Naive thymus-derived CD4-positive, alpha-beta T cell (primary cell): ENCODE data around the gene FHAD1. TPM values are rescaled to one million over a fixed set of nuclear protein-coding genes. Genes with fewer than 3 reads are reported as not detected.
A peak's percentile ranks its signal among the peaks of the same experiment; 100 is the strongest.
"Not testable (repeated sequence)": the region's sequence is repeated elsewhere in the genome, so short reads cannot be mapped to it uniquely, and the experiment has no call there.

Experiments used
- ATAC-seq: fragments of 150-1000 bp; cut with Tn5 transposase; 2 replicates; pipeline ENCODE4 v1.10.0; 2021; ENCODE audit warnings: mild to moderate bottlenecking, moderate library complexity
- CTCF ChIA-PET: fragments of 350-600 bp; sonication (Branson Sonifier 250); formaldehyde crosslinking; loops from one replicate; lab custom pipeline; 2021; ENCODE audit warnings: antibody characterized with exemption; lab: Charles Lee
- POLR2A ChIA-PET: fragments of 350-600 bp; sonication (Branson Sonifier 250); formaldehyde crosslinking; loops from one replicate; lab custom pipeline; 2021; ENCODE audit warnings: antibody characterized with exemption, inconsistent platforms; lab: Charles Lee
- DNase-seq, 9 donors: peaks; one replicate each; pipeline versions ENCODE4 v3.0.0 to v3.0.0-alpha.2; 2020 to 2022; ENCODE audit warnings: mixed read lengths in 1 of 9
- H3K27ac ChIP-seq: one replicate; pipeline ENCODE4 v1.7.0; 2013; ENCODE audit warnings: mild to moderate bottlenecking, low read depth, low read length, moderate library complexity
- H3K27me3 ChIP-seq, 2 donors: one replicate each; pipeline ENCODE4 v1.7.0; 2013; ENCODE audit warnings: low read length in 2 of 2, mild to moderate bottlenecking in 2 of 2, moderate library complexity in 2 of 2; ENCODE audit not compliant: control insufficient read depth in 2 of 2, insufficient read depth in 2 of 2
- H3K36me3 ChIP-seq, 3 experiments: 1 replicate in 2 of 3; 2 replicates in 1 of 3; pipeline ENCODE4 v1.7.0; 2013; ENCODE audit warnings: low read length in 3 of 3, mild to moderate bottlenecking in 3 of 3, moderate library complexity in 1 of 3; ENCODE audit not compliant: insufficient read depth in 3 of 3, control insufficient read depth in 2 of 3
- H3K4me1 ChIP-seq, 2 donors: one replicate each; pipeline ENCODE4 v1.7.0; 2013; ENCODE audit warnings: low read length in 2 of 2, mild to moderate bottlenecking in 2 of 2, moderate library complexity in 1 of 2; ENCODE audit not compliant: control insufficient read depth in 2 of 2, insufficient read depth in 2 of 2
- H3K4me3 ChIP-seq: 2 replicates; pipeline ENCODE4 v1.7.0; 2013; ENCODE audit warnings: mild to moderate bottlenecking, low read length
- H3K9me3 ChIP-seq, 3 experiments: 1 replicate in 2 of 3; 2 replicates in 1 of 3; pipeline ENCODE4 v1.7.0; 2013; ENCODE audit warnings: low read length in 3 of 3; ENCODE audit not compliant: control insufficient read depth in 2 of 3
- H3K27ac Mint-ChIP-seq, 9 donors: one replicate each; pipeline ENCODE4 v1.8.0; 2020 to 2022; ENCODE audit warnings: mixed read lengths in 9 of 9, mild to moderate bottlenecking in 8 of 9, moderate library complexity in 5 of 9, inconsistent platforms in 2 of 9
- H3K27me3 Mint-ChIP-seq, 5 donors: one replicate each; pipeline ENCODE4 v1.8.0; 2021 to 2022; ENCODE audit warnings: mixed read lengths in 5 of 5, mild to moderate bottlenecking in 1 of 5
- H3K36me3 Mint-ChIP-seq, 5 donors: one replicate each; pipeline ENCODE4 v1.8.0; 2020 to 2022; ENCODE audit warnings: mixed read lengths in 5 of 5, mild to moderate bottlenecking in 3 of 5, inconsistent platforms in 1 of 5
- H3K4me1 Mint-ChIP-seq, 7 donors: one replicate each; pipeline ENCODE4 v1.8.0; 2020 to 2022; ENCODE audit warnings: mixed read lengths in 7 of 7, mild to moderate bottlenecking in 3 of 7, inconsistent platforms in 1 of 7
- H3K4me3 Mint-ChIP-seq, 10 donors: one replicate each; pipeline ENCODE4 v1.8.0; 2020 to 2022; ENCODE audit warnings: mild to moderate bottlenecking in 10 of 10, mixed read lengths in 10 of 10, moderate library complexity in 6 of 10, inconsistent platforms in 2 of 10
- H3K9me3 Mint-ChIP-seq, 11 donors: one replicate each; pipeline ENCODE4 v1.8.0; 2020 to 2022; ENCODE audit warnings: mixed read lengths in 11 of 11, mild to moderate bottlenecking in 4 of 11, inconsistent platforms in 1 of 11, moderate library complexity in 1 of 11
- intact Hi-C, 2 donors: fragments of 100-400 bp; cut with micrococcal nuclease; formaldehyde crosslinking; loops; one replicate each; pipeline ENCODE4 v1.15.1; 2023
- polyA plus RNA-seq, 2 donors: library from polyadenylated mRNA; unstranded; fragments of 300-500 nt; fragmentation: Illumina TruSeq; gene quantifications; one replicate each; pipeline ENCODE4 v1.2.3, GENCODE V29; 2021
- total RNA-seq, 6 experiments: library from RNA in 5 of 6; stranded (reverse) in 5 of 6; gene quantifications; 1 replicate in 5 of 6; 2 replicates in 1 of 6; pipeline ENCODE4 v1.2.3 and lab custom pipeline; 2021 to 2026

FHAD1 gene
- total and polyA plus RNA-seq, 7 experiments from 2014 or later = 0.19 to 1.1 TPM; not detected in 5

GRCh38 chr1:15433471-15433870, 186.4 kb downstream of the FHAD1 start:
- ChIA-PET CTCF (no interaction called here), POLR2A (no interaction called here)
- Mint-ChIP-seq H3K27ac (peak overlapping the region in 1 of 9 donors; percentile 9), H3K4me1 (peaks cover 0 to 2% (median 0%) of the 10 kb centered on the region in 7 donors), H3K4me3 (no peak overlapping the region), H3K9me3 (no peaks in the 10 kb centered on the region), H3K27me3 (no peaks in the 10 kb centered on the region), H3K36me3 (peaks cover 0 to under 1% (median 0%) of the 10 kb centered on the region in 5 donors)
- Histone ChIP-seq H3K9me3 (no peaks in the 10 kb centered on the region), H3K27me3 (no peaks in the 10 kb centered on the region), H3K4me1 (no peaks in the 10 kb centered on the region), H3K27ac (no peak overlapping the region), H3K36me3 (peaks cover 0 to 12% (median 0%) of the 10 kb centered on the region in 3 experiments), H3K4me3 (no peak overlapping the region)
- intact Hi-C loops = loop anchor here in 1 of 2 donors (10.0 kb wide), 2 partner anchors 49 to 309 kb away; no protein-coding TSS in a partner anchor
- DNase-seq (no peak), ATAC-seq (no peak)

GRCh38 chr1:15434739-15435138, 187.7 kb downstream of the FHAD1 start:
- CTCF ChIA-PET = interaction anchor here (2.7 kb wide), 1 partner anchor 111 kb away, joined by 8 read pairs; no protein-coding TSS in a partner anchor
- intact Hi-C loops = loop anchor here in 1 of 2 donors (10.0 kb wide), 2 partner anchors 50 to 310 kb away; no protein-coding TSS in a partner anchor
- H3K4me1 Mint-ChIP-seq, H3K4me3 ChIP-seq, H3K36me3 ChIP-seq, H3K27ac ChIP-seq, H3K27me3 Mint-ChIP-seq, H3K27me3 ChIP-seq, H3K36me3 Mint-ChIP-seq, DNase-seq, H3K9me3 ChIP-seq, H3K4me1 ChIP-seq, POLR2A ChIA-PET, H3K27ac Mint-ChIP-seq, H3K4me3 Mint-ChIP-seq, H3K9me3 Mint-ChIP-seq: not testable (repeated sequence)
- peak; percentile 21 for ATAC-seq

- ChIA-PET POLR2A (no interaction called here), CTCF (interaction anchor here (2.7 kb wide), 1 partner anchor 112 kb away, joined by 8 read pairs; no protein-coding TSS in a partner anchor)
- H3K36me3 ChIP-seq = peaks cover 0 to 2% (median 0%) of the 10 kb centered on the region in 3 experiments
- Mint-ChIP-seq H3K36me3 (no peaks in the 10 kb centered on the region), H3K4me3 (no peak overlapping the region), H3K9me3 (no peaks in the 10 kb centered on the region), H3K27ac (no peak overlapping the region), H3K27me3 (no peaks in the 10 kb centered on the region), H3K4me1 (peaks cover 0 to 2% (median 0%) of the 10 kb centered on the region in 7 donors)
- no peaks in the 10 kb centered on the region for H3K4me1 ChIP-seq
- H3K4me3 ChIP-seq = no peak overlapping the region
- ATAC-seq = no peak
- no peaks in the 10 kb centered on the region for H3K9me3 ChIP-seq
- no peak overlapping the region for H3K27ac ChIP-seq
- DNase-seq = no peak
- H3K27me3 ChIP-seq = no peaks in the 10 kb centered on the region
- intact Hi-C loops = loop anchor here in 1 of 2 donors (10.0 kb wide), 2 partner anchors 51 to 311 kb away; no protein-coding TSS in a partner anchor
Observed at GRCh38 chr1:15435239-15436077, 188.4 kb downstream of the FHAD1 start.

GRCh38 chr1:15436881-15437442, 189.9 kb downstream of the FHAD1 start:
- no peak overlapping the region for H3K4me3 Mint-ChIP-seq
- no peaks in the 10 kb centered on the region for H3K27me3 ChIP-seq
- H3K36me3 Mint-ChIP-seq = no peaks in the 10 kb centered on the region
- no peak for ATAC-seq
- intact Hi-C loops = loop anchor here in 1 of 2 donors (10.0 kb wide), 2 partner anchors 52 to 312 kb away; no protein-coding TSS in a partner anchor
- H3K27ac Mint-ChIP-seq = no peak overlapping the region
- ChIA-PET CTCF (interaction anchor here (2.7 kb wide), 1 partner anchor 113 kb away, joined by 8 read pairs; no protein-coding TSS in a partner anchor), POLR2A (interaction anchor here (0.7 kb wide), 1 partner anchor 112 kb away, joined by 3 read pairs; no protein-coding TSS in a partner anchor)
- H3K4me3 ChIP-seq = no peak overlapping the region
- no peak for DNase-seq
- no peak overlapping the region for H3K27ac ChIP-seq
- no peaks in the 10 kb centered on the region for H3K9me3 Mint-ChIP-seq
- no peaks in the 10 kb centered on the region for H3K36me3 ChIP-seq
- H3K4me1 ChIP-seq = no peaks in the 10 kb centered on the region
- no peaks in the 10 kb centered on the region for H3K9me3 ChIP-seq
- no peaks in the 10 kb centered on the region for H3K27me3 Mint-ChIP-seq
- peaks cover 0 to 2% (median 0%) of the 10 kb centered on the region in 7 donors for H3K4me1 Mint-ChIP-seq

GRCh38 chr1:15439325-15439724, 192.3 kb downstream of the FHAD1 start:
- DNase-seq = no peak
- H3K4me3 Mint-ChIP-seq = no peak overlapping the region
- intact Hi-C loops = loop anchor here in 1 of 2 donors (10.0 kb wide), 2 partner anchors 55 to 315 kb away; no protein-coding TSS in a partner anchor

GRCh38 chr1:15440357-15440756, 193.3 kb downstream of the FHAD1 start:
- Mint-ChIP-seq H3K36me3 (no peaks in the 10 kb centered on the region), H3K4me3 (no peak overlapping the region), H3K27ac (no peak overlapping the region), H3K27me3 (peaks cover 0 to 11% (median 0%) of the 10 kb centered on the region in 5 donors), H3K9me3 (no peaks in the 10 kb centered on the region), H3K4me1 (peaks cover 0 to 4% (median 0%) of the 10 kb centered on the region in 7 donors)
- Histone ChIP-seq H3K4me1 (no peaks in the 10 kb centered on the region), H3K9me3 (no peaks in the 10 kb centered on the region), H3K27me3 (no peaks in the 10 kb centered on the region), H3K36me3 (no peaks in the 10 kb centered on the region), H3K27ac (no peak overlapping the region), H3K4me3 (no peak overlapping the region)
- ATAC-seq (no peak), DNase-seq (no peak)
- ChIA-PET CTCF (interaction anchor here (1.1 kb wide), 1 partner anchor 48 kb away, joined by 10 read pairs; no protein-coding TSS in a partner anchor), POLR2A (no interaction called here)
- intact Hi-C loops = no loop called here

More at GRCh38 chr1:15439325-15439724, 192.3 kb downstream of the FHAD1 start:
- H3K4me3 ChIP-seq = no peak overlapping the region
- CTCF ChIA-PET = no interaction called here
- Mint-ChIP-seq H3K4me1 (peaks cover 0 to 2% (median 0%) of the 10 kb centered on the region in 7 donors), H3K27me3 (peaks cover 0 to 7% (median 0%) of the 10 kb centered on the region in 5 donors), H3K9me3 (no peaks in the 10 kb centered on the region), H3K27ac (no peak overlapping the region), H3K36me3 (no peaks in the 10 kb centered on the region)
- no peaks in the 10 kb centered on the region for H3K36me3 ChIP-seq
- POLR2A ChIA-PET = no interaction called here
- H3K27me3 ChIP-seq = no peaks in the 10 kb centered on the region
- no peaks in the 10 kb centered on the region for H3K9me3 ChIP-seq
- H3K27ac ChIP-seq = no peak overlapping the region
- ATAC-seq = no peak
- H3K4me1 ChIP-seq = no peaks in the 10 kb centered on the region
